ENCODE results near the gene EYA4.
"Not testable (repeated sequence)": the region's sequence is repeated elsewhere in the genome, so short reads cannot be mapped to it uniquely, and the experiment has no call there.

EYA4 gene

DNA sequence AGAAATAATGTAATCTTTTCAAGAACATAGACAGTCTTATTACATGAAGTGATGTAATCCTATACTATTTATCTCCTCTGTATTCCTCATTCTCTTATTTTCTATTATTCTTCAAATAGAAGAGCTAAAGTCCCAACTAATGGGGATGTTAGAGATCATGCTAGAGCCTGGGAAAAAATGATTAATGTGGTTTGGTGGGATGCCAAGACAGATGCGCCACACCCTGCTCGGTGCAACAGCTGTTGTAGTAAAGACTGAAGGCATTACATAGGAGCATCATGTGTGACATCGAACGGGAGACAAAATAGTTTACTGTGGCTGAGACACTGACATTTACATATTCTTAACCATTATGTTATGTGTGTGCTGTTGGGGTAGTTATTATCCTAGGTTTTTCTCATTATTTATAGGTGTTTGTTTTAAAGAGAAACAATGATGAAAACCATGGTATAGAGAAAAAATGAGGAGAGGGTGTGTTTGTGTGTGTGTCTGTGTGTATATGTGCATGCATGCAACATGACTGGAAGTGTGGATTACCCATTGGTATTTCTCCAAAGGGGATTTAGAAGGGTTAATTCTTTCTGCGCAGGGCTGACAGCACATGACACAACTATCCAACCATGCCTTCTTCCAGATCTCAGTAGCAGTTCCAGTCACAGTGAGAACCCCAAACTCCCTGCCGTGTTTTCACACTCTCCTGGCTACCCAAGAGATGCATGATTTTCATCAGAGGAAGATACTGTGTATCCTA is 155.3 kb downstream of the EYA4 start:
- no peak overlapping the region for H3K27ac ChIP-seq (ENCODE audit: low read depth, low read length, severe bottlenecking)
- H3K9me3 ChIP-seq (ENCODE audit: control insufficient read depth, low read length), result no peaks in the 10 kb centered on the region
- no peaks in the 10 kb centered on the region for H3K4me1 ChIP-seq (ENCODE audit: control insufficient read depth, insufficient read depth, low read length, poor library complexity, severe bottlenecking)
- 90 to 94% methylated on average over 2 to 3 of the region's 6 CpGs for WGBS, 2 experiments (ENCODE audit: insufficient coverage in 2 of 2)
- H3K4me3 ChIP-seq (ENCODE audit: extremely low read depth, insufficient read depth, low read length, poor library complexity, severe bottlenecking), result no peak overlapping the region
- no peaks in the 10 kb centered on the region for H3K36me3 ChIP-seq (ENCODE audit: control insufficient read depth, insufficient read depth, low read length)

- Histone ChIP-seq H3K36me3 (ENCODE audit: control insufficient read depth, insufficient read depth, low read length) (no peaks in the 10 kb centered on the region), H3K27ac (ENCODE audit: low read depth, low read length, severe bottlenecking) (no peak overlapping the region), H3K4me3 (ENCODE audit: extremely low read depth, insufficient read depth, low read length, poor library complexity, severe bottlenecking) (no peak overlapping the region), H3K9me3 (ENCODE audit: control insufficient read depth, low read length) (no peaks in the 10 kb centered on the region), H3K4me1 (ENCODE audit: control insufficient read depth, insufficient read depth, low read length, poor library complexity, severe bottlenecking) (no peaks in the 10 kb centered on the region)
Measured at GRCh38 chr6:133396984-133397348, 155.8 kb downstream of the EYA4 start.

DNA sequence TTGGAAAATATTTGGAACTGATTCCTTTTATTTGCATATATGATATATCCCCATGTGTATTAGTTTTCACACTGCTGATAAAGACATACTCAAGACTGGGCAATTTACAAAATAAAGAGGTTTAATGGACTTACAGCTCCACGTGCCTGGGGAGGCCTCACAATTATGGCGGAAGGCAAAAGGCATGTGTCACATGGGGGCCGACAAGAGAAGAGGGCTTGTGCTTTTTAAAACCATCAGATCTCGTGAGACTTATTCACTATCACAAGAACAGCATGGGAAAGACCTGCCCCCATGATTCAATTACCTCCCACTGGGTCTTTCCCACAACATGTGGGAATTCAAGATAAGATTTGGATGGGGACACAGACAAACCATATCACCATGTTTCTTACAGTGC is 156.4 kb downstream of the EYA4 start:
- H3K4me3 ChIP-seq (ENCODE audit: extremely low read depth, insufficient read depth, low read length, poor library complexity, severe bottlenecking); H3K9me3 ChIP-seq (ENCODE audit: control insufficient read depth, low read length); H3K4me1 ChIP-seq (ENCODE audit: control insufficient read depth, insufficient read depth, low read length, poor library complexity, severe bottlenecking); H3K36me3 ChIP-seq (ENCODE audit: control insufficient read depth, insufficient read depth, low read length); H3K27ac ChIP-seq (ENCODE audit: low read depth, low read length, severe bottlenecking): not testable (repeated sequence)
- WGBS, 2 experiments (ENCODE audit: insufficient coverage in 2 of 2), result 77 to 100% methylated on average over 2 to 3 of the region's 4 CpGs

DNA sequence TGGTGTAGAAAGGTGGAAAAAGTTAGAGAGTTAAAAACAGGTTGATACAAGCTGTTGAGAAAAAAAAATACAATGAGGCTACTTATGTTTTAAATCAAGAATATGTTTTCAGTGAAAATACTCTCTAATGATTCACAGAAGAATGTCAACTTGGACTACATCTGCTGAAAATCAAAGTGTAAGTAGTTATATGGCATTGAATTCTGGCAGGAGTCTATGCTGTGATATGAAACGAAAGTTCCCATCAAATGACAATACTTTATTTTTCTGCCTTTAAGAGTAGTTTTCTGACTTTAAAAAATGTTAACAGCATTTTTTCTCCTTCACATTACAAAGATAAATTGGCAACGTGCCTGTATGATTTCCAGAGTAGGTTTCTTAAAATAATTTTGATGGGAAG is 158.3 kb downstream of the EYA4 start:
- no peak overlapping the region for H3K4me3 ChIP-seq (ENCODE audit: extremely low read depth, insufficient read depth, low read length, poor library complexity, severe bottlenecking)
- H3K9me3 ChIP-seq (ENCODE audit: control insufficient read depth, low read length), result no peaks in the 10 kb centered on the region
- no CpG with 5 or more reads among the region's 2 CpGs for WGBS, 2 experiments (ENCODE audit: insufficient coverage in 2 of 2)
- H3K27ac ChIP-seq (ENCODE audit: low read depth, low read length, severe bottlenecking), result no peak overlapping the region
- H3K4me1 ChIP-seq (ENCODE audit: control insufficient read depth, insufficient read depth, low read length, poor library complexity, severe bottlenecking), result no peaks in the 10 kb centered on the region
- H3K36me3 ChIP-seq (ENCODE audit: control insufficient read depth, insufficient read depth, low read length), result no peaks in the 10 kb centered on the region

- 86% methylated on average over 1 of the region's 2 CpGs; no CpG with 5 or more reads in 1 of the 2 experiments for WGBS, 2 experiments (ENCODE audit: insufficient coverage in 2 of 2)
- H3K4me3 ChIP-seq (ENCODE audit: extremely low read depth, insufficient read depth, low read length, poor library complexity, severe bottlenecking), result no peak overlapping the region
- H3K27ac ChIP-seq (ENCODE audit: low read depth, low read length, severe bottlenecking), result no peak overlapping the region
- H3K4me1 ChIP-seq (ENCODE audit: control insufficient read depth, insufficient read depth, low read length, poor library complexity, severe bottlenecking), result no peaks in the 10 kb centered on the region
- H3K9me3 ChIP-seq (ENCODE audit: control insufficient read depth, low read length), result no peaks in the 10 kb centered on the region
- no peaks in the 10 kb centered on the region for H3K36me3 ChIP-seq (ENCODE audit: control insufficient read depth, insufficient read depth, low read length)
Measured at GRCh38 chr6:133404151-133404550, 163.0 kb downstream of the EYA4 start.

- Histone ChIP-seq H3K36me3 (ENCODE audit: control insufficient read depth, insufficient read depth, low read length) (no peaks in the 10 kb centered on the region), H3K4me1 (ENCODE audit: control insufficient read depth, insufficient read depth, low read length, poor library complexity, severe bottlenecking) (no peaks in the 10 kb centered on the region), H3K4me3 (ENCODE audit: extremely low read depth, insufficient read depth, low read length, poor library complexity, severe bottlenecking) (no peak overlapping the region), H3K27ac (ENCODE audit: low read depth, low read length, severe bottlenecking) (no peak overlapping the region), H3K9me3 (ENCODE audit: control insufficient read depth, low read length) (no peaks in the 10 kb centered on the region)
- WGBS, 2 experiments (ENCODE audit: insufficient coverage in 2 of 2), result 92% methylated on average over 4 to 5 of the region's 8 CpGs
Measured at GRCh38 chr6:133404728-133405127, 163.6 kb downstream of the EYA4 start.

- Histone ChIP-seq H3K36me3 (ENCODE audit: control insufficient read depth, insufficient read depth, low read length) (no peaks in the 10 kb centered on the region), H3K4me3 (ENCODE audit: extremely low read depth, insufficient read depth, low read length, poor library complexity, severe bottlenecking) (no peak overlapping the region), H3K4me1 (ENCODE audit: control insufficient read depth, insufficient read depth, low read length, poor library complexity, severe bottlenecking) (no peaks in the 10 kb centered on the region), H3K9me3 (ENCODE audit: control insufficient read depth, low read length) (no peaks in the 10 kb centered on the region), H3K27ac (ENCODE audit: low read depth, low read length, severe bottlenecking) (no peak overlapping the region)
- WGBS, 2 experiments (ENCODE audit: insufficient coverage in 2 of 2), result 67 to 73% methylated on average over 1 of the region's 3 CpGs
Measured at GRCh38 chr6:133407320-133408100, 166.4 kb downstream of the EYA4 start.

DNA sequence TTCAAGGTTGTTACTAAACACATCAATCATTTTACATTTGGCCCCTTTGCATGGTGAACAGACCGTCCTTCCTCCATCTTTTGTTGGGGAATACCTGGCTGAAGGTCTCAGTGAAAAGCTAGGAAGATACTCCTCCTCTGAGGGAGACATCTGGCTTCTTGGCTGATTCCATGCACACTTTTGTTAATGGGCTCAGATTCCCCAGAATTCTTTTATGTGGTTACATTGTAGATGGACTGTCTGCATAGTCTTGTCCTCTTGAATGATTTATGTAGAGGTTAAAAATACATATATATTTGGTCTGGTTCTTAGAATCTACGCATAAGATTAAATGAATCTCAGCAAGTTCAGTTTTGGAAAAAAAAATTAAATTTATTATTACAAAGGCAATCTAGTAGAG is 167.0 kb downstream of the EYA4 start:
- WGBS, 2 experiments (ENCODE audit: insufficient coverage in 2 of 2), result 100% methylated on average over 1 of the region's 2 CpGs; no CpG with 5 or more reads in 1 of the 2 experiments
- H3K4me3 ChIP-seq (ENCODE audit: extremely low read depth, insufficient read depth, low read length, poor library complexity, severe bottlenecking), result no peak overlapping the region
- no peaks in the 10 kb centered on the region for H3K4me1 ChIP-seq (ENCODE audit: control insufficient read depth, insufficient read depth, low read length, poor library complexity, severe bottlenecking)
- H3K36me3 ChIP-seq (ENCODE audit: control insufficient read depth, insufficient read depth, low read length), result no peaks in the 10 kb centered on the region
- no peak overlapping the region for H3K27ac ChIP-seq (ENCODE audit: low read depth, low read length, severe bottlenecking)
- no peaks in the 10 kb centered on the region for H3K9me3 ChIP-seq (ENCODE audit: control insufficient read depth, low read length)

DNA sequence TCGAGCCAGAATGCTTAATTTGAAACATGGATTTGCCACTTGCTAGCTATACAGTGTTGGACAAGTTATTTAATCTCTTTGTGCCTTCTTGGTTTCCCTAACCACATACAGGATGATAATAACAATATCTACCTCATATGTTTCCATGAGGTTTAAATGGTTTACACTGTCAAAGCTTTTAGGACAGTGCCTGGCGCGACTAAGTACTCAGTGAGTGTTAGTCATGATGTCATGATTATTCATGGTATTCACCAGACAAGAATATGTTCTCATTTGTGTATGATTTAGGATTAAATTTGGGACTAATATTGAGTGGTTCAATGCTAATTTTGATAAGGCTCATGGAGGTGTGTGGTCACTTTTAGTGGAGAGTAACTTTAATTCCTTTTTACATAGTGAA is 167.4 kb downstream of the EYA4 start:
- H3K36me3 ChIP-seq (ENCODE audit: control insufficient read depth, insufficient read depth, low read length), result no peaks in the 10 kb centered on the region
- H3K9me3 ChIP-seq (ENCODE audit: control insufficient read depth, low read length), result no peaks in the 10 kb centered on the region
- no peak overlapping the region for H3K4me3 ChIP-seq (ENCODE audit: extremely low read depth, insufficient read depth, low read length, poor library complexity, severe bottlenecking)
- H3K27ac ChIP-seq (ENCODE audit: low read depth, low read length, severe bottlenecking), result no peak overlapping the region
- WGBS, 2 experiments (ENCODE audit: insufficient coverage in 2 of 2), result 92 to 100% methylated on average over 2 of the region's 3 CpGs
- H3K4me1 ChIP-seq (ENCODE audit: control insufficient read depth, insufficient read depth, low read length, poor library complexity, severe bottlenecking), result no peaks in the 10 kb centered on the region

DNA sequence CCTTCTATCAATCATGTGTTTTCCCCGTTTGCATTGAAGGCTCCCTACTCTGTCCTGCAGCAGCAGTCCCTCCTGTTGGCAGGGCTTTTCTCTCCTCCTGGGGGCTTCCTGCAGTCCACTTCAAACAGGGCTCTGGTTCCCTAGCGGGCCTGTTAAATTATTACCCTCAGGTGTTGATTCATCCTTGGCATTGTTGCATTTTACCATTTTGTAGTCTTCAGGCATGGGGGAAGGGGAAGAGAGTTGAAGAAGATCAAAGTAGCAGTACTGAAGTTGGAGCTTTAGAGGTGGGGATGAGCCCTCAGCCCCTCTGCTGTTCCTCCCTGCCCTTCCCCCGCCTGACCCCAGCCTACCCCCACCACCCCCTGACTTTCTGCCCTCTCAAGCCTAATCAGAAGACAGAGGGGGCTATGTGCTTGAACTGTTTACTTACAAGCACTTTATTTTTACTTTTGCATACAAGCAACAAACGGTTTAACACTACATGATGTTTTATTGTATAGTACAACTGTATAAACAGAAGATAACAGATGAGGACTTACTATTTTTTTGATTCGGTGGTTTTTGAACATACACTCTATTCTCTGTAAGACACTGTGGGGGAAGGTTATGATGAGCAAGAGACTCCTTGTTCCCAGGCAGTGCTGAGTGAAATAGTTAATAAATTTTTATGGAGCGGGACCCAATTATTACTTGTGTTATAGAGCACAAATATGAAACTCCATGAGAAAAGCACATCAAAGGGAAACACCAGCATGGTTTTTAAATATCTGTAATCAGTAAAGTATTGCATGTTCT is 169.7 kb downstream of the EYA4 start:
- H3K27ac ChIP-seq (ENCODE audit: low read depth, low read length, severe bottlenecking), result peak overlapping the region; percentile 63
- no peak overlapping the region for H3K4me3 ChIP-seq (ENCODE audit: extremely low read depth, insufficient read depth, low read length, poor library complexity, severe bottlenecking)
- WGBS, 2 experiments (ENCODE audit: insufficient coverage in 2 of 2), result 0% methylated on average over 1 to 2 of the region's 6 CpGs

More for the DNA sequence above, 169.7 kb downstream of the EYA4 start:
- Histone ChIP-seq H3K4me1 (ENCODE audit: control insufficient read depth, insufficient read depth, low read length, poor library complexity, severe bottlenecking) (no peaks in the 10 kb centered on the region), H3K9me3 (ENCODE audit: control insufficient read depth, low read length) (no peaks in the 10 kb centered on the region), H3K36me3 (ENCODE audit: control insufficient read depth, insufficient read depth, low read length) (no peaks in the 10 kb centered on the region)
